ENCODE measurements around the gene CAMTA1. TPM values are rescaled to one million over a fixed set of nuclear protein-coding genes. Genes with fewer than 3 reads are reported as not detected.

CAMTA1 gene
- total RNA-seq, 6 donors from 2014 or later, result 38.8 to 74.0 (median 46.1) TPM

GRCh38 chr1:7236844-7237515, 451.7 kb downstream of the CAMTA1 start:
- TF ChIP-seq POLR2AphosphoS5 (IDR thresholded peaks at IDR 0.05) (no peak), EP300 (IDR thresholded peaks at IDR 0.05) (no peak), POLR2A (IDR thresholded peaks at IDR 0.05) (no peak)
- TF ChIP-seq, protein P1, sequence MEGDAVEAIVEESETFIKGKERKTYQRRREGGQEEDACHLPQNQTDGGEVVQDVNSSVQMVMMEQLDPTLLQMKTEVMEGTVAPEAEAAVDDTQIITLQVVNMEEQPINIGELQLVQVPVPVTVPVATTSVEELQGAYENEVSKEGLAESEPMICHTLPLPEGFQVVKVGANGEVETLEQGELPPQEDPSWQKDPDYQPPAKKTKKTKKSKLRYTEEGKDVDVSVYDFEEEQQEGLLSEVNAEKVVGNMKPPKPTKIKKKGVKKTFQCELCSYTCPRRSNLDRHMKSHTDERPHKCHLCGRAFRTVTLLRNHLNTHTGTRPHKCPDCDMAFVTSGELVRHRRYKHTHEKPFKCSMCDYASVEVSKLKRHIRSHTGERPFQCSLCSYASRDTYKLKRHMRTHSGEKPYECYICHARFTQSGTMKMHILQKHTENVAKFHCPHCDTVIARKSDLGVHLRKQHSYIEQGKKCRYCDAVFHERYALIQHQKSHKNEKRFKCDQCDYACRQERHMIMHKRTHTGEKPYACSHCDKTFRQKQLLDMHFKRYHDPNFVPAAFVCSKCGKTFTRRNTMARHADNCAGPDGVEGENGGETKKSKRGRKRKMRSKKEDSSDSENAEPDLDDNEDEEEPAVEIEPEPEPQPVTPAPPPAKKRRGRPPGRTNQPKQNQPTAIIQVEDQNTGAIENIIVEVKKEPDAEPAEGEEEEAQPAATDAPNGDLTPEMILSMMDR (IDR thresholded peaks at IDR 0.05), result no peak
- H3K4me1 ChIP-seq, result no peaks in the 10 kb centered on the region
- no peaks in the 10 kb centered on the region for H3K36me3 ChIP-seq
- no peaks in the 10 kb centered on the region for H3K27me3 ChIP-seq
- H3K4me3 ChIP-seq, result no peak overlapping the region
- H3K9me3 ChIP-seq, result no peaks in the 10 kb centered on the region
- H3K27ac ChIP-seq, result no peak overlapping the region
- DNase-seq, result no peak
- ATAC-seq (ENCODE audit: low FRiP score in 2 of 2), result no peak
- WGBS, 2 donors, result 87 to 91% methylated on average over 4 to 6 of the region's 6 CpGs

GRCh38 chr1:7247158-7247557, 461.9 kb downstream of the CAMTA1 start:
- no peaks in the 10 kb centered on the region for H3K9me3 ChIP-seq
- no peak for ATAC-seq (ENCODE audit: low FRiP score in 2 of 2)
- no peak overlapping the region for H3K4me3 ChIP-seq
- TF ChIP-seq EP300 (IDR thresholded peaks at IDR 0.05) (no peak), POLR2A (IDR thresholded peaks at IDR 0.05) (no peak), POLR2AphosphoS5 (IDR thresholded peaks at IDR 0.05) (no peak)
- H3K27ac ChIP-seq, result no peak overlapping the region
- no peaks in the 10 kb centered on the region for H3K27me3 ChIP-seq
- 84 to 87% methylated on average over 6 of the region's 6 CpGs for WGBS, 2 donors
- no peaks in the 10 kb centered on the region for H3K4me1 ChIP-seq
- H3K36me3 ChIP-seq, result no peaks in the 10 kb centered on the region
- DNase-seq, result no peak

DNA sequence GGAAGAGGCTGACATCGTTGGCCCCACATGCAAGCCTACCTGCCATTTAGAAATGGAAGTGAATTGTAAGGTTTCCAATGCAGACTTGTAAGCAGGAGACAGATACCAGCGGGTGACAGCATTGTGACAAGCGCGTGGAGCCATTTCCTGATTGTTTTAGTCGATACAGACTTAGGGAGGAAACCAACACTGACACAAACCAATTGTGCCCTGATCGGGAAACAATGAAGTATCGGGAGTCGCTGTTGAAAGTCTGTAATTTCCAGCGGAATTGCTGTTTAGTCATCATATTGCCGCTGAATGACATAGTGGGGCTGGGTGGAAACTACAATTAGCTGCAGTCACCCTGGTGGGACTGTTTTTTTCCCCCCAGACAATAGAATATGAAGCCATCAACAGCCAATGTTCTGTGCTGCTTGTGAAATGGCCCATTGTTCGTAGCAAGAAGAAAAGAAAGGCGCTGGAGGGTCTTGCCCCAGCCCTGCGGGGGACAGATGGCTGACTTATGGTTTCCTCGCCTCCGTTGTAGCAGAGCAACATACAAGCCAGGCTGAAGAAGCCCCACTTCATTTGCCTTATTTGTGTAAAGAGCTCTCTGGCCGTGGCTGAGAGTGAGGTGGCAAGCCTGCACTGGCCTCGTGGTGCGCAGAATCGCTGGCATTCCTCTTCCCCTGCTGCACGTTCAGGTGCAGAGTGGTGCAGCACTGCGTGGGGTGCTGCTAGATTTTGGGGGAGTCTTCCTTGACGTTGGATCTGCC, 462.7 kb downstream of the CAMTA1 start:
- H3K27ac ChIP-seq, result no peak overlapping the region
- TF ChIP-seq EP300 (IDR thresholded peaks at IDR 0.05) (no peak), POLR2AphosphoS5 (IDR thresholded peaks at IDR 0.05) (no peak), POLR2A (IDR thresholded peaks at IDR 0.05) (no peak)
- TF ChIP-seq, protein P1 (IDR thresholded peaks at IDR 0.05), result no peak
- H3K4me1 ChIP-seq, result no peaks in the 10 kb centered on the region
- no peak overlapping the region for H3K4me3 ChIP-seq
- no peaks in the 10 kb centered on the region for H3K36me3 ChIP-seq
- DNase-seq (no peak), ATAC-seq (ENCODE audit: low FRiP score in 2 of 2) (no peak)
- no peaks in the 10 kb centered on the region for H3K9me3 ChIP-seq
- H3K27me3 ChIP-seq, result no peaks in the 10 kb centered on the region
- 47 to 49% methylated on average over 20 to 22 of the region's 22 CpGs for WGBS, 2 donors

DNA sequence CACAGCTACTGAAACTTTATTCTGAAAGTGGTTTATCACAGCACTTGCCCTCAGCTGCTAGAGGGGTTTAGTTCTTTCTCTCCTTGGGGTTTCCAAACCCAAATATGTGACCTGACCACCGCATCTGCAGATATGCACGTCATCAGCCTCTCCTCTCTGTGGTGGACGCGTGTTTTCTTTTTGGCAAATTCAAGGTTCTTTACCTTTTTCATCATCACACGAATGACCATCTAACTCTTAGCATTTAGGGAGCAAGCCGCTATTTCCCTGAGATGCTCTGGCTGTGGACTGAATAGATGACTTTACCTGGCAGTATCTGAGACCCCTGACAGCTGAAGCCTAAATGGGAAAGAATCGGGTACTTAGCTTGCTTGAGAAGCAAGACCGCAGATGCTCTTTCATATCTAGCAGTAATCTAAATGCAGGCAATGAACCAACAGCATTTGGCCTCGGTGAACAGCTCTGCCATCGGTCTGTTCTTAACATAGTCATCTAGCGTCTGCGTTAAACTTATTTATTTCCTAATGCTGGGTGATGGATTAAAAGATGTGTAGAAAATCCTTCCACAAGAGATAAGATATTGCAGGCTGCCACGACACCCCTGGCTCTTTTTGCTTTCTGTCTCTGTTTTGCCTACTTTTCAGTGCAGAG, 463.4 kb downstream of the CAMTA1 start:
- no peaks in the 10 kb centered on the region for H3K9me3 ChIP-seq
- H3K4me3 ChIP-seq, result no peak overlapping the region
- DNase-seq, result no peak
- no peaks in the 10 kb centered on the region for H3K36me3 ChIP-seq
- TF ChIP-seq POLR2A (IDR thresholded peaks at IDR 0.05), result no peak
- no peak for TF ChIP-seq EP300 (IDR thresholded peaks at IDR 0.05)
- TF ChIP-seq, protein P1 (IDR thresholded peaks at IDR 0.05), result no peak
- no peak for TF ChIP-seq POLR2AphosphoS5 (IDR thresholded peaks at IDR 0.05)
- no peaks in the 10 kb centered on the region for H3K4me1 ChIP-seq
- no peak for ATAC-seq (ENCODE audit: low FRiP score in 2 of 2)
- H3K27ac ChIP-seq, result no peak overlapping the region
- no peaks in the 10 kb centered on the region for H3K27me3 ChIP-seq
- WGBS, 2 donors, result 87 to 92% methylated on average over 13 of the region's 13 CpGs

GRCh38 chr1:7249516-7249915, 464.3 kb downstream of the CAMTA1 start:
- WGBS, 2 donors, result 74 to 78% methylated on average over 3 of the region's 3 CpGs
- DNase-seq, result no peak

More at GRCh38 chr1:7249516-7249915, 464.3 kb downstream of the CAMTA1 start:
- H3K9me3 ChIP-seq, result no peaks in the 10 kb centered on the region
- TF ChIP-seq POLR2A (IDR thresholded peaks at IDR 0.05) (no peak), POLR2AphosphoS5 (IDR thresholded peaks at IDR 0.05) (no peak), EP300 (IDR thresholded peaks at IDR 0.05) (no peak)
- TF ChIP-seq, protein P1 (IDR thresholded peaks at IDR 0.05), result no peak
- H3K4me3 ChIP-seq, result no peak overlapping the region
- H3K27me3 ChIP-seq, result no peaks in the 10 kb centered on the region
- H3K4me1 ChIP-seq, result no peaks in the 10 kb centered on the region
- H3K36me3 ChIP-seq, result no peaks in the 10 kb centered on the region
- no peak overlapping the region for H3K27ac ChIP-seq
- ATAC-seq (ENCODE audit: low FRiP score in 2 of 2), result no peak

Data from upper lobe of left lung (tissue), 6 donors.